ENCODE measurements around the gene GNG12. TPM values are rescaled to one million over a fixed set of nuclear protein-coding genes. Genes with fewer than 3 reads are reported as not detected.

Gene GNG12
- total and polyA plus RNA-seq, 2 donors (not counting 1 experiment from before 2014, with no cell fraction given), result not detected

- Mint-ChIP-seq H3K27ac (no peak overlapping the region), H3K4me3 (no peak overlapping the region), H3K9me3 (ENCODE audit: insufficient read depth) (no peaks in the 10 kb centered on the region), H3K27me3 (peaks cover 26% of the 10 kb centered on the region), H3K4me1 (no peaks in the 10 kb centered on the region)
- ChIA-PET POLR2A (no interaction called here), CTCF (no interaction called here)
- H4K20me1 ChIP-seq (ENCODE audit: control insufficient read depth, insufficient read depth, low read length, poor library complexity, severe bottlenecking), result no peaks in the 10 kb centered on the region
- no peaks in the 10 kb centered on the region for H3K4me1 ChIP-seq (ENCODE audit: control insufficient read depth in 2 of 2, insufficient read depth in 2 of 2, low read length in 2 of 2)
- H3K79me2 ChIP-seq (ENCODE audit: control insufficient read depth, insufficient read depth, low read length), result no peaks in the 10 kb centered on the region
- peaks cover 0 to 6% (median 0%) of the 10 kb centered on the region in 4 experiments for H3K27me3 ChIP-seq (replicated peaks in 1 of 4; ENCODE audit: control extremely low read depth in 1 of 4, control insufficient read depth in 3 of 4, insufficient read depth in 4 of 4, low read length in 3 of 4)
- intact Hi-C loops (cut with micrococcal nuclease), result no loop called here
- no peak overlapping the region for H3K4me2 ChIP-seq (replicated peaks; ENCODE audit: low read depth, low read length, poor library complexity, severe bottlenecking)
- H3K36me3 ChIP-seq (replicated peaks in 1 of 2; ENCODE audit: control extremely low read depth in 1 of 2, control insufficient read depth in 1 of 2, extremely low read depth in 1 of 2, insufficient read depth in 2 of 2, low read length in 1 of 2), result no peaks in the 10 kb centered on the region
- H3K9ac ChIP-seq (ENCODE audit: low read length), result no peak overlapping the region
- H3K27ac ChIP-seq (ENCODE audit: low read length in 2 of 2), result no peak overlapping the region
- 100% methylated on average over 2 of the region's 2 CpGs for WGBS (ENCODE audit: insufficient coverage)
- TF ChIP-seq, protein P1, sequence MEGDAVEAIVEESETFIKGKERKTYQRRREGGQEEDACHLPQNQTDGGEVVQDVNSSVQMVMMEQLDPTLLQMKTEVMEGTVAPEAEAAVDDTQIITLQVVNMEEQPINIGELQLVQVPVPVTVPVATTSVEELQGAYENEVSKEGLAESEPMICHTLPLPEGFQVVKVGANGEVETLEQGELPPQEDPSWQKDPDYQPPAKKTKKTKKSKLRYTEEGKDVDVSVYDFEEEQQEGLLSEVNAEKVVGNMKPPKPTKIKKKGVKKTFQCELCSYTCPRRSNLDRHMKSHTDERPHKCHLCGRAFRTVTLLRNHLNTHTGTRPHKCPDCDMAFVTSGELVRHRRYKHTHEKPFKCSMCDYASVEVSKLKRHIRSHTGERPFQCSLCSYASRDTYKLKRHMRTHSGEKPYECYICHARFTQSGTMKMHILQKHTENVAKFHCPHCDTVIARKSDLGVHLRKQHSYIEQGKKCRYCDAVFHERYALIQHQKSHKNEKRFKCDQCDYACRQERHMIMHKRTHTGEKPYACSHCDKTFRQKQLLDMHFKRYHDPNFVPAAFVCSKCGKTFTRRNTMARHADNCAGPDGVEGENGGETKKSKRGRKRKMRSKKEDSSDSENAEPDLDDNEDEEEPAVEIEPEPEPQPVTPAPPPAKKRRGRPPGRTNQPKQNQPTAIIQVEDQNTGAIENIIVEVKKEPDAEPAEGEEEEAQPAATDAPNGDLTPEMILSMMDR (IDR thresholded peaks at IDR 0.05), result no peak
- no peak for TF ChIP-seq EZH2 (IDR thresholded peaks at IDR 0.05; ENCODE audit: borderline replicate concordance, insufficient read depth, low read depth, low read length, poor library complexity, severe bottlenecking)
- DNase-seq (no peak), ATAC-seq (ENCODE audit: low read depth) (no peak)
- no peak overlapping the region for H2AFZ ChIP-seq (ENCODE audit: insufficient read depth, low read depth, low read length, poor library complexity, severe bottlenecking)
- no peak overlapping the region for H3K4me3 ChIP-seq (ENCODE audit: control extremely low read depth in 1 of 5, extremely low read depth in 1 of 5, insufficient read depth in 1 of 5, low read depth in 2 of 5, low read length in 4 of 5)
- no peaks in the 10 kb centered on the region for H3K9me3 ChIP-seq (ENCODE audit: control extremely low read depth in 1 of 3, control insufficient read depth in 2 of 3, insufficient read depth in 1 of 3, low read length in 2 of 3)
Observed at GRCh38 chr1:67860776-67861175, 27.5 kb upstream of the GNG12 start.

DNA sequence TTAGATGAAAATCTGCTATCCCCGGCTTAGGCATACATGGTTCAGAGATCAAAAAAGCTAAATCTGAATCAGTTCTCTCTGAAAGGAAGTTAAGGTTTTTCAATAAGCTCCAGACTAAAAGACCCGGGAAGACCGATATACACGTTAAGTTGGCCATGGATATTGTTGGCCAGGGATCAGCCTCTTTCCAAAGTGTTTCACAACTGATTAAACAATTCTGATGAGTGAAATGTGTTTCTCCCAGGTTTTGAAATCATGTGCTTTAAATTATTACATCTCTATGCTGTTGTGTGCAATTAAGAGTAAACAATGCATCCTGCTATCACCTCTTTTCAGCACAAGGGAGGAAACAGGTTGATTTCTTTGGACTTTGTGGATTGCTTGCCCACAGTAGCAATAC, 23.7 kb upstream of the GNG12 start:
- Histone ChIP-seq H3K4me2 (replicated peaks; ENCODE audit: low read depth, low read length, poor library complexity, severe bottlenecking) (no peak overlapping the region), H4K20me1 (ENCODE audit: control insufficient read depth, insufficient read depth, low read length, poor library complexity, severe bottlenecking) (no peaks in the 10 kb centered on the region), H3K4me1 (ENCODE audit: control insufficient read depth in 2 of 2, insufficient read depth in 2 of 2, low read length in 2 of 2) (no peaks in the 10 kb centered on the region), H3K4me3 (ENCODE audit: control extremely low read depth in 1 of 5, extremely low read depth in 1 of 5, insufficient read depth in 1 of 5, low read depth in 2 of 5, low read length in 4 of 5) (no peak overlapping the region), H3K27ac (ENCODE audit: low read length in 2 of 2) (no peak overlapping the region), H3K27me3 (replicated peaks in 1 of 4; ENCODE audit: control extremely low read depth in 1 of 4, control insufficient read depth in 3 of 4, insufficient read depth in 4 of 4, low read length in 3 of 4) (no peaks in the 10 kb centered on the region), H3K9me3 (ENCODE audit: control extremely low read depth in 1 of 3, control insufficient read depth in 2 of 3, insufficient read depth in 1 of 3, low read length in 2 of 3) (no peaks in the 10 kb centered on the region), H3K9ac (ENCODE audit: low read length) (no peak overlapping the region), H2AFZ (ENCODE audit: insufficient read depth, low read depth, low read length, poor library complexity, severe bottlenecking) (no peak overlapping the region), H3K36me3 (replicated peaks in 1 of 2; ENCODE audit: control extremely low read depth in 1 of 2, control insufficient read depth in 1 of 2, extremely low read depth in 1 of 2, insufficient read depth in 2 of 2, low read length in 1 of 2) (no peaks in the 10 kb centered on the region), H3K79me2 (ENCODE audit: control insufficient read depth, insufficient read depth, low read length) (no peaks in the 10 kb centered on the region)
- DNase-seq (no peak), ATAC-seq (ENCODE audit: low read depth) (no peak)
- Mint-ChIP-seq H3K27ac (no peak overlapping the region), H3K4me3 (no peak overlapping the region), H3K4me1 (no peaks in the 10 kb centered on the region), H3K9me3 (ENCODE audit: insufficient read depth) (no peaks in the 10 kb centered on the region), H3K27me3 (peaks cover 26% of the 10 kb centered on the region)
- ChIA-PET CTCF (interaction anchor here (1.4 kb wide), 1 partner anchor 12 kb away, joined by 3 read pairs; no protein-coding TSS in a partner anchor), POLR2A (no interaction called here)
- intact Hi-C loops (cut with micrococcal nuclease), result no loop called here
- 50% methylated on average over 1 of the region's 4 CpGs for WGBS (ENCODE audit: insufficient coverage)
- TF ChIP-seq, protein P1 (IDR thresholded peaks at IDR 0.05), result no peak
- TF ChIP-seq EZH2 (IDR thresholded peaks at IDR 0.05; ENCODE audit: borderline replicate concordance, insufficient read depth, low read depth, low read length, poor library complexity, severe bottlenecking), result no peak
